Vagina (tissue), 2 donors: ENCODE measurements around the gene TSPAN14. TPM values are rescaled to one million over a fixed set of nuclear protein-coding genes. Genes with fewer than 3 reads are reported as not detected.
"Not testable (repeated sequence)": the region's sequence is repeated elsewhere in the genome, so short reads cannot be mapped to it uniquely, and the experiment has no call there.

Source experiments
- DNase-seq, 2 donors: peaks; one replicate each; pipeline ENCODE4 v3.0.0-alpha.2; 2017; ENCODE audit errors: extremely low spot score in 2 of 2
- H3K27ac ChIP-seq: fragments of 200-600 bp; sonication (generic); one replicate; pipeline ENCODE4 v1.5.1; 2019
- H3K27me3 ChIP-seq: fragments of 200-600 bp; sonication (generic); one replicate; pipeline ENCODE4 v1.5.1; 2019
- H3K36me3 ChIP-seq, 2 donors: fragments of 200-600 bp; sonication (generic); one replicate each; pipeline ENCODE4 v1.5.1; 2017 to 2019
- H3K4me1 ChIP-seq: fragments of 200-600 bp; sonication (generic); one replicate; pipeline ENCODE4 v1.5.1; 2019
- H3K4me3 ChIP-seq, 2 donors: fragments of 200-600 bp; sonication (generic); 1 replicate in 1 of 2; 2 replicates in 1 of 2; pipeline ENCODE4 v1.5.1; 2016 to 2019
- H3K9me3 ChIP-seq: fragments of 200-600 bp; sonication (generic); one replicate; pipeline ENCODE4 v1.5.1; 2019
- CTCF ChIP-seq, 3 experiments: fragments of 450-650 bp in 2 of 3; fragments of 200-600 bp in 1 of 3; sonication (generic) in 1 of 3; IDR thresholded peaks; one replicate each; pipeline ENCODE4 v1.5.1; 2017 to 2019; ENCODE audit warnings: antibody characterized with exemption in 3 of 3, mild to moderate bottlenecking in 2 of 3, moderate library complexity in 2 of 3
- POLR2A ChIP-seq, 2 donors: fragments of 450-650 bp; IDR thresholded peaks; one replicate each; pipeline ENCODE4 v1.6.1; 2017; ENCODE audit warnings: antibody characterized with exemption in 2 of 2, mild to moderate bottlenecking in 2 of 2, moderate library complexity in 2 of 2
- POLR2AphosphoS5 ChIP-seq, 2 donors: sonication (generic); formaldehyde crosslinking; IDR thresholded peaks; one replicate each; pipeline ENCODE4 v1.9.0; 2017; ENCODE audit warnings: antibody characterized with exemption in 2 of 2, mild to moderate bottlenecking in 2 of 2, low read depth in 1 of 2; ENCODE audit not compliant: insufficient read depth in 1 of 2
- intact Hi-C: fragments of 100-400 bp; cut with DNase I; formaldehyde crosslinking; loops from one replicate; pipeline ENCODE4 v1.15.1; 2023
- total RNA-seq: library from RNA; depleted of rRNA; stranded (reverse); fragments of >200 nt; gene quantifications from one replicate; pipeline ENCODE4 v1.2.3, GENCODE V29; 2016

Gene TSPAN14
- total RNA-seq, 1 donor from 2014 or later = 98.0 TPM

- DNase-seq = no peak
- Histone ChIP-seq H3K4me1 (peaks cover 49% of the 10 kb centered on the region), H3K4me3 (no peak overlapping the region), H3K36me3 (peaks cover 0 to 8% of the 10 kb centered on the region in 2 donors), H3K27ac (no peak overlapping the region), H3K27me3 (no peaks in the 10 kb centered on the region), H3K9me3 (no peaks in the 10 kb centered on the region)
- TF ChIP-seq POLR2AphosphoS5 (IDR thresholded peaks at IDR 0.05; ENCODE audit: insufficient read depth in 1 of 2, low read depth in 1 of 2) (peak in 1 of 2 donors; percentile 45), POLR2A (IDR thresholded peaks at IDR 0.05) (no peak)
- intact Hi-C loops = no loop called here
Measured at GRCh38 chr10:80477813-80478212, 23.7 kb downstream of the TSPAN14 start.

GRCh38 chr10:80480373-80480772 is 26.3 kb downstream of the TSPAN14 start:
- H3K4me3 ChIP-seq, H3K27me3 ChIP-seq, intact Hi-C loops, H3K9me3 ChIP-seq, H3K36me3 ChIP-seq, DNase-seq, H3K27ac ChIP-seq: not testable (repeated sequence)
- H3K4me1 ChIP-seq = peaks cover 49% of the 10 kb centered on the region

GRCh38 chr10:80480852-80481251 is 26.7 kb downstream of the TSPAN14 start:
- intact Hi-C loops = no loop called here
- peaks cover 0 to 3% of the 10 kb centered on the region in 2 donors for H3K36me3 ChIP-seq
- no peak for TF ChIP-seq POLR2A (IDR thresholded peaks at IDR 0.05)
- no peak for TF ChIP-seq POLR2AphosphoS5 (IDR thresholded peaks at IDR 0.05; ENCODE audit: insufficient read depth in 1 of 2, low read depth in 1 of 2)
- TF ChIP-seq CTCF (IDR thresholded peaks at IDR 0.05) = no peak
- no peaks in the 10 kb centered on the region for H3K9me3 ChIP-seq
- no peaks in the 10 kb centered on the region for H3K27me3 ChIP-seq
- DNase-seq = no peak
- H3K4me1 ChIP-seq = peaks cover 49% of the 10 kb centered on the region
- no peak overlapping the region for H3K27ac ChIP-seq
- H3K4me3 ChIP-seq = no peak overlapping the region

GRCh38 chr10:80484243-80484642 is 30.1 kb downstream of the TSPAN14 start:
- intact Hi-C loops = no loop called here
- no peak overlapping the region for H3K4me3 ChIP-seq
- peaks cover 0 to 2% of the 10 kb centered on the region in 2 donors for H3K36me3 ChIP-seq
- no peaks in the 10 kb centered on the region for H3K27me3 ChIP-seq
- no peak for DNase-seq
- TF ChIP-seq POLR2AphosphoS5 (IDR thresholded peaks at IDR 0.05; ENCODE audit: insufficient read depth in 1 of 2, low read depth in 1 of 2) (no peak), POLR2A (IDR thresholded peaks at IDR 0.05) (no peak), CTCF (IDR thresholded peaks at IDR 0.05) (no peak)
- no peak overlapping the region for H3K27ac ChIP-seq
- H3K4me1 ChIP-seq = peaks cover 61% of the 10 kb centered on the region
- no peaks in the 10 kb centered on the region for H3K9me3 ChIP-seq

GRCh38 chr10:80484676-80485075 is 30.6 kb downstream of the TSPAN14 start:
- Histone ChIP-seq H3K27ac (no peak overlapping the region), H3K4me1 (peaks cover 65% of the 10 kb centered on the region), H3K27me3 (no peaks in the 10 kb centered on the region), H3K36me3 (peaks cover 0 to 6% of the 10 kb centered on the region in 2 donors), H3K9me3 (no peaks in the 10 kb centered on the region), H3K4me3 (no peak overlapping the region)
- no peak for DNase-seq
- intact Hi-C loops = no loop called here
- TF ChIP-seq POLR2AphosphoS5 (IDR thresholded peaks at IDR 0.05; ENCODE audit: insufficient read depth in 1 of 2, low read depth in 1 of 2) (no peak), CTCF (IDR thresholded peaks at IDR 0.05) (no peak), POLR2A (IDR thresholded peaks at IDR 0.05) (no peak)

- H3K27me3 ChIP-seq = no peaks in the 10 kb centered on the region
- DNase-seq = no peak
- peaks cover 65% of the 10 kb centered on the region for H3K4me1 ChIP-seq
- H3K9me3 ChIP-seq = no peaks in the 10 kb centered on the region
- H3K36me3 ChIP-seq = peaks cover 0 to 10% of the 10 kb centered on the region in 2 donors
- no peak for TF ChIP-seq POLR2A (IDR thresholded peaks at IDR 0.05)
- no peak for TF ChIP-seq CTCF (IDR thresholded peaks at IDR 0.05)
- TF ChIP-seq POLR2AphosphoS5 (IDR thresholded peaks at IDR 0.05; ENCODE audit: insufficient read depth in 1 of 2, low read depth in 1 of 2) = no peak
- no peak overlapping the region for H3K27ac ChIP-seq
- no peak overlapping the region for H3K4me3 ChIP-seq
- intact Hi-C loops = no loop called here
Measured at GRCh38 chr10:80485076-80485945, 31.2 kb downstream of the TSPAN14 start.
